Medulla oblongata (tissue), 1 donor: Measurements from ENCODE around the gene NFIA.
A peak's percentile ranks its signal among the peaks of the same experiment; 100 is the strongest.

Source experiments
- DNase-seq: peaks from one replicate; pipeline ENCODE4 v3.0.0-alpha.2; 2015; ENCODE audit errors: extremely low spot score

The NFIA gene

DNA sequence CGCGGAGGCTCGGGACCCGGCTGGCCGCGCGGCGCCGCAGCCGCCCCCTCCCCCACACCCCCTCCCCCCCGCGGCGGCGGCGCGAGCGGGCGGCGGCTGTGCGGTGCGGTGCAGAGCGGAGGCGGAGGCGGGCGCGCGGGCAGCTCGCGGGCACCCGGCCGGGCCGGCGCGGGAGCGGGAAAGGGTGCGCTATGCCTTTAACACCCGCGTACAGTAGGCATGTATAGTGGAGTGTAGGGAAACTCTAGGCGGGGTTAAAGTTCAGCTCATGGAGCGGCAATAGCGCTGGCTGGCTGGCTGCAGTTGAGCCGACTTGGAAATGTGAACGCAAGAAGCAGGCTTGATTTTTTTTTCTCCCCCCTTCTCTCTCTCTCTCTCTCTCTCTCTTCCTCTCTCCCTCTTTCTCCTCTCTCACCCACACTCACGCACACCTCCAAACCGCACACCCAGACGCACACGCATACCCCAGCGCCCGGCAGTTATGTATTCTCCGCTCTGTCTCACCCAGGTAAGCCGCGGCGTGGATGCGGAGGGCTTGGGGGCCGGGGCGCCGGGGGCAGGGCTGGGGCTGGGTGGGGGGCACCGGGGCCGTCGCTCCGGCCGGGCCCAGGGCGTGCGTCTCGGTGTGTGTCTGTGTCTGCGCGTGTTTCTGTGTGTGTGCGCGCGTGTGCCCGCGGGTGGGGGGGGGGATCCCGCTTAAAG lies at the start of gene NFIA:
Gene NFIA (plus strand): TSS at position 251 of the 702 bp plus-strand sequence.
- DNase-seq: peak; percentile 56

DNA sequence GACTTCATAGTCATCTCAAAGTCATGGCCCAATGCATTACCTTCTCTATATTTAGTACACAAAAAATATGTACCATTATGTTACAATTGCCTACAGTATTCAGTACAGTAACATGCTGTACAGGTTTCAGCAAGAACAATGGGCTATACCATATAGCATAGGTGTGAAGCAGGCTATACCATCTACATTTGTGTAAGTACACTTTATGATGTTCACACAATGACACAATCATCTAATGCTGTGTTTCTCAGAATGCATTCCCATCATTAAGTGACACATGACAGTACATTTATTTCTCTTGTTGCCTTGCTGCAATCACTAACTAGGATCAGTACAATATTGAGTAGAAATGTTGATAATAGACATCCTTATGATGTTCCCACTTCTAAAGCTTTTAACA lies 46.5 kb upstream of the NFIA start:
- DNase-seq: no peak

DNA sequence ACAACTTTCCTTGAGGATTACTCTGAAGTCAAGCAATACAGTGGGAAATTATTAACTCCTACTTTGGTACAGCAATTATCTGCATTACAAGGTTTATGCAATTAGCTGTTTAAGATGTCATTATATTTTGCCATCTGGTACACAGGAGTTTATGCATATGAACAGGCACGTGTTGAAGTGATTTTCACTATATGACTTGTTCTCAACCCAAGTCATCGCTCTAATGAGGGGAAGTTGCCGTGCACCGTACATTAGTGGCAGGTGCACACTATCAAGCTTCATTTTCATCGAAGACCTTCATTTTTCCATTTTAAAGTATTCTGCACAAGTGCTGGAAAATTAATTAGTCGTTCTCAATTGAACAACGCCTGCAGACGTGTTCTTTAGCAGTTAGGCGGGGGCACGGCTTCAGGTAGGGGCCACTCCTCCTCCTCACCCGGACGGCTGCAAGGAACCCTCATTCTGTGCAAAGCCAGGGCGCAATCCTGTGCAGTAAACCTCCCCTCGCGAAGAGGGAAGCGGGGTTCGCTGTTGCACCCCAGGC lies 39.8 kb upstream of the NFIA start:
- no peak for DNase-seq

DNA sequence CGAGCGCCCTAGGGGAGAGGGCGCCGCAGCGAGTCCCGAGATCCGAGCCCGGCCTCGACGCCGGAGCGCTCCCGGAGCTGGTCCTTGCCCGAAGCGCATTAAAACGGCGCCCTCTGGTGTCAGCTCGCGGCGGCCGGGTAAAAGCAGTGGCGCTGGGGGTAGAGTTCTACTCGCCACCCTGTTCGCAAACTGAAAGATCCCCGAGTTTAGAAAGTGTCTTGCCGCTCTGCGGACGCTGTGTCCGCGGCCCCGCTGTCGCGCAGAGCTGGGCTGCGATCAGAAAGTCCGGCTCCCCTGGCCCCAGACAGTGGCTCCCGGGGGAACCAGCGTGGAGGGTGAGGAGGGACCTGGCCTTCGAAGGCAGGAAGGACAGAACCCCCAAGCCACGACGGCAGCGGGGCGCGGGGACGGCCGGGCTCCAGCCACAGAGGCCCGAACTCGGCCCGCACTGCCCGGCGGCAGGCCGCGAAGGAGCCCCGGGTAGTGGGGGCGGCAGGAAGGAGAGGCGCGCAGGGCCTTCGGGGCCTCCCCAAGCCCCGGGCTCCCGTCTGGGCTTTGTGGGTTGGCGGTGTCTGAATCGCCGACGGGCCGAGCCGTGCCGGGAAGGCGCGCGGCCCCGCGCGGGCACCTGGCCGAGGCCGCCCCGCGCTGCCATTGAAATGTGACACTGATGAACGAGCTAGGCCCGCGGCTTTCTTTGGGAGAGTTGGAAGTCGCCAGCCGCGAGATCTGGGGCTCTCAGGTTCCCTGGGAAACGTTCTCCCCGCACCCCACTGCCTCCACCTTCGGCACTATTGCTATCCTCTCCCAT lies 39.1 kb upstream of the NFIA start:
- DNase-seq: peak; percentile 84

DNA sequence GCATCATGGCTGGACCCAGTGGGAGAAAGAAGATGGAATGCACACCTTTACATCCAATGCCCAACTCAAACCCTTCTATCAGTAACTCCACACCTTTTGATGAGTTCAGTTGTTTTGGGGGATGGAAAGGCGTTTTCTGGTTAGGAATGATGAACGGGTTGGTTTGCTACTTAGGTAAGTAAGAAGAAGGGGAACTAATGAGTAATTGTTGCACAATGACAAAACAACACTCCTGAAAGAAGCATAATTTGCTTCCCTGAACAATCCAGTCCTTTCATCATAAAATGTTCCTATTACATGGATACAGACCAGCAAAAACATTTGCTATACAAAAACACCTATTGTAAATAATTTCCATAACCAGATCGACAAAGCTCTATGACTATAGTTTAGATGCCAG lies 35.9 kb upstream of the NFIA start:
- no peak for DNase-seq

DNA sequence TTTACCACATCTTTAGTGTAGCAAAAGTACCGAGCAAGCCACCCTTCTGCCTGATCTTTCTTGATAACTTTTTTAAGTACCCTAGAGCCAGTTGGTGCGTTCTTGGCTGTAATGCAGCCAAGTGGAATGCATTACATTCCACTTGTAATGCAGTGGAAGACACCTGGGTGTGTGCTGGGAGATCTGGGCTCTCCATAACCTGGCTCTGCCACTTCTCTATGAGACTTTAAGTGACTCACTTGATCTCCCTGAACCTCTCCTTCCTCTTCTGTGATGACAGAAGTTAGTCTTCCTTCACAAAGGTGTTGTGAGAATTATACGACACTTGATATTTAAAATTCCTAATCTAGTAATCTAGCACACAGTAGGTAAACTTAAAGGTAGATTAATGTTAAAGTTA lies 35.3 kb upstream of the NFIA start:
- DNase-seq: no peak

DNA sequence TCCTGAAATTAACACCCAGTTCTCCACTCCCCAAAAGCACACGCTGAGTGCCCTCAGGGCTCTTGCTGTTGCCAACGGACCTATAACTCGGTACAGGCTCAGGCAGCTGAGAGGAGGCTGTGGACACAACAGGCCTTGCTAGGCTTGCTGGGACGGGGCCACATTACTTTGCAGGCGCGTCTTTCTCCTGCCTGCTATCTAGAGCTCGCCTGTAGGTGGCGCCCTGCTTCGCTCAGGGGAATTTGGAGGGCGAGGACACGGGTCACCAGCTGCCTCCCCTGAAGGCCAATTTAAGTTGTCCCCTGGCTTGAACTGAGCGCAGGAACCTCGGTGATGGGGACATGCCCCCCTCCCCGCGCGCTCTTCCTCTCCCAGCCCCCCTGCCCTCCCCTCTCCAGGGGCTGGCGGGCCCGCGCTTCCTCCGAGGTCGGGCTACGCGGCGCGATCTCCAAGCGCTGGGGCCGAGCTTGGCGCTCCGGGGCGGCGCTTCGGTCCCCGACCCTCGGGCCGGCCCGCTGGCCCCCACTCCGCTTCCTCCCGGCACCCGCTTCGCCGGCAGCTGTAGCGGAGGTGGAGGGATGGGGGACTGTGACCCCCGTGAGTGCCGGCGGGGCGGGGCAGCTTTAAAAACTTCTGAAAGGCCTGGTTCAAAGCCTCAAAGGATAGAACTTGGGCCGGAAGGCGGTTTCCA lies 32.4 kb upstream of the NFIA start:
- DNase-seq: peak; percentile 98

DNA sequence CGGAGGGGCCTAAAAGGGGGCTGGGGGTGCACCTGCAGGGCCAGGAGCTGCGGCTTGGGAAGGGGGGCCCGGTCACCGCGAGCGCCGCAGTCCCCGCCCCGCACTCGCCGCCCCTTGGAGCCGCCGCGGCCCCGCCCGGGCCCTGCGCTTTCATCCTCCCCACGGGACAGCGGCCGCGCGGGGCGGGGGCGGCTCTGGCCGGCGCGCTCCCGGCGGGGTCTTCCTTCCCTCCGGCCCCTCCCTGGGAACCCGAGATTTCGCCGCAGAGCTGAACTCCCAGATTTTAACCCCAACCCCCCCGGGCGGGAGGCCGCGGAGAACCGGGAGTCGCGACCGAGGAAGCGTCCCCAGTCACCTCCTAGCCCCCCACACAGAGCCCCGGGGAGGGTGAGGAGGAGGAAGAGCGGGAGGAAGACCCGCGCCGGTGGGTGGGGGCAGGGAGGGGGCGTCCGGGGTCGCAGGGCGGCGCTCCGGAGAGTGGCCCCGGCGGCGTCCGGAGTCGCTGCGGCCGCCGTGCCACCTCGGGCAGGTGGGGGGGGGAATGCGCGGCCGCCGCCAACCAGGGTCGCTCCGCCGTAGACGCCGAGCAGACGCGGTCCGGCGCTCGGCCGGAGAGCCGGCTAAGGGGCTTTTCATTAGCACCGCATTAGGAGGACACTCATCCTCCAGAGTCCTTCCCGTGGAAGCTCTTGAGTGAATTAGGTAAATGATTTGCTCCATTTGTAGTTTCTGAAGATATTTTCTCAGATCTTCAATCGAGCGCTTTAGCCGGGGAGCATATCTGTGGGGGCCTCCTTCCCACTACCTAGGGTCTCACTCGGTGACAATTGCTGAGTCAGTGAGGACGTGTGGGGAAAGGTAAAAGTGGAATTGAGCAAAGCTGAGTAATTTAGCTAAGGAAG lies 31.6 kb upstream of the NFIA start:
- DNase-seq: peak; percentile 52

DNA sequence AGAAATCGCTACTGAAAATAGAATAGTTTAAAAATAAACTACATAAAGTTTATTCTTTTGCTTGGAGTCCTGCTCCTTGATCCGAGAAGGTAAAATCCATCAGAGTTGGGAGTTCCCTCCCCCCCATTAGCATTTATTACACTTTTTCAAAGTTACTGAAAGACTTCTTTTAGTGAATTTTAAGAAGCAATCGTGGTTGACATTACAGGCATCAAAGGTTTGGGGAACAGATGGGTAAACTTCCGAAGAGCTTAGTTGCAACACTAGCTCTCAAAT lies 31.0 kb upstream of the NFIA start:
- DNase-seq: no peak

DNA sequence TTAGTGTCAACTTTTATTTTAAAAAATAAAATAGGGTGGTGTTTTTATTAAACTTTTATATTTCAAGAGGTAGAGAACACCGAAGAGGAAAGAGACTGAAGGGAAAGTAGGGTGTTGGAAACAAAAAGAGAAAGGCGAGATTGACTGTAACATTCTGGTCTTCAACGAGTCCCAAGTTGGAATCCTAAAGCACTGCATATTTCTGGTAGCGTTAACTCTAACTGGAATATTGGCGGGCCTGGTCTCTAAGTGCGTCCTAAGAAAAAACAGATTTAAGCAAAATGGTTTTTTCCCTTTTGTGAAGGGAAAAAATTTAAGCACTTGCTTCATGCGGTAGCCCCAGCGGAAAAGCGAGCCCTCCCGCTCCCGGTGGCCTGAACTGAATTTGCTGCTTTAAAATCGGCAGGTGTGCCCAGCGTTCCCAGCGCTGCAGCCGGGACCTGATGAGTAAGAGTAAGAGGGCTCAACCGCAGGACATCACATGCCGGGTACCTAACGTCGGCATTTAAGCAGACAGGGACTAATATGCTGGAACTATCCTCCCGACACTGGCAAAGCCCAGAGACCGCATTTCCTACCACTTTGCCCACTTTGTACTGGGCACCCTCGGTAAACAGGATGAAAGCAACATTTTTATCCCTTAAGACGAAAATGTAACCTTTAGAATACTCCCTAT lies 30.5 kb upstream of the NFIA start:
- peak; percentile 39 for DNase-seq

DNA sequence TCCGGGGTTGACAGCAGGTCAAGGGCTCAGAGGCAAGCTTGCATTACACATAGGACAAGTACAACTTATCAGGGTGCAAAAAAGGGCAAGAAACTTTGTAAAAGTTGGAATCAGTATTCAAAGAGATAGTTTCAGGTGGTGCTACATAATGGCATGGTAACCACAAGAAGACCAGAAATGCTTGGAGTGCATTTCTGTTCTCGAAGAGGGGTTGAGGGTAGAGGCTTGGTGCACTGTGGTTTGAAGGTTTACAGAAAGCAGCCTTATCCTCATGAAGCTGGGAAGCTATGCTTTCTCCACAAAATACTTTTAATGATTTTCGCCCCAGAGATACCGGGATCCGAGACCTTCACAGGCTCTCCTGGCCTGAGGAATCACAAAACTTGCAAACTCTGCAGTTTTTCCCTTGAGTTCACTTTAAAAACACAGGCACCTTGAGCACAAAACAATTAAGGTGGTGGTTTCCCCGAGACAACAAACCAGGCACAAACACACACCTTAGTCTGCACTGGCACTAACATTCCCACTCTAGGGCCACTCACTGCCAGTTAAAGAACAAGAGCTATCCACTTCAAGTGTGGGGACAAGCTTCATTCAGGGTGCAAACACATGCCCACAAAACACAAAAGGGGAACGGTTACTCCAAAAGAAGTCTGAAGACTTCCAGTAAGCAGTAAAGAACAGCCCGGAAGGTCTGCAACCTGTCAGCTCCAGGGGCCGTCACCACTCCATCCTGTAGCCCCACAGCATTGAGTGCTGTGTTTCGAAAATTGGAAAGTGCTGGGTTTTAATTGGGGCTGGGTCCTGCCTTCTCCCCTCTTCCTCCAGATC lies 29.8 kb upstream of the NFIA start:
- peak; percentile 34 for DNase-seq

DNA sequence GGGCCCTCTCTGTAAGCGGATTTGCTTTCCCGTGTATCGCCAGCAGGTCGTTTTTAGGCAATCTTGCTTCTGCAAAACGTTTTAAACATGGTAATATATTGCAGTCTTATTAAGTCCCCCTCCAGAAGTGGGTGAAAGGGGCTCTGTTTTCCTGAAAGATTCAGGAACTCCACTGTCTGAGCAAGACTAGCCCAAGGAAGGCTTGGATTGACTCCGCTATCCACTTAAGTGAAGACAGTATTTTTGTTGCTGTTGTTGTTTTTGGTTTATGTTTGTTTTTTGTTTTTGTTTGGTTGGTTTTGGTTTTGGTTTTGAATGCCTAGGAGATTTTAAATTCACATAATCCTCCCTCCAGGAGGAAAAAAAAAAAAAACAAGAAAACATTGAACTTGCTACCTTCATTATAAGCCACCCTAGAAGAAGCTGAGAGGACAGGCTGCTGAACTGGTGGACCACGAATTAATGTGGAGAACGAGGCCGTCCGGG lies 29.1 kb upstream of the NFIA start:
- DNase-seq: peak; percentile 45

DNA sequence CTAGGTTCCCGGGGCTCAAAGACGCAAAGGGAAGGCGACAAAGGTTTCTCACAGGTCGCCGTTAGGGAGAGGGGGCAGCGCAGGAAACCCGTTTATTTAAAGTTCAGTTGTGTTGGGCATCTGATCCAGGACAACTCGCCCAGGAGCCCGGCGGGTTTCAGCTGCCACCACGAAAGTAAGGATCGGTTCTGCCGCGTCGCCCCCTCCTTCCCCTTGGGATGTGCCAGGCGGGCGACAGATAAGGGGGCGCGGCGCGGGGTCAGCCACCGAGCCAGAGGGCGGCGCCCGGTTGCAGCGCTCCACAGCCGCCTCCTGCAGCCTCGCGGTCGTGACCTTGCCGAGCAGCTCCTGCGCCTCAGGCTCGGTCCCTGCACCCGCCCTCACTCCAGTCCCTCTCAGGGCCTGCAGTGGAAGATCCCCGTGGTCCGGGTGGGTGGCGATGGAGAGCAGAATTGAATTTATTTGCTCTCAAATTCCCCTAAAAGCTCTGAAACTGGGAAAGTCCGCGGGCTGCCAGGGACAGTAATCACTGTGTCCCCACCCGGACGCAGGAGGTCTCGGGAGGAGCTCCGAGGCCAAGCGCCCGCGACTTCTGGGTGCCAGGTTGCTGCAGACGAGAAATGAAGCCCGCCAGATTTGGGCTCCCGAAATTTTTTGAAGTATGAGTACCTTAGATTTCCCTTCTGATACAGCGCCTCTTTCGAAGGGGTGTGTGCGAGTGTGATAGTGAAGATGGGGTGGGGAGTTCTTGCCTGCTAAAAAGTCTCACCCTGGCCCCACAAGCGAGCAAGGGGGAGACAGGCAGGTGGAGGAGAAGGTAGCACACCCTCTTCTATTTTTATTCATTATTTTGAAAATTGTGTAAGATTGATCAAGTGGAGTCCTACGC lies 28.4 kb upstream of the NFIA start:
- peak; percentile 51 for DNase-seq

DNA sequence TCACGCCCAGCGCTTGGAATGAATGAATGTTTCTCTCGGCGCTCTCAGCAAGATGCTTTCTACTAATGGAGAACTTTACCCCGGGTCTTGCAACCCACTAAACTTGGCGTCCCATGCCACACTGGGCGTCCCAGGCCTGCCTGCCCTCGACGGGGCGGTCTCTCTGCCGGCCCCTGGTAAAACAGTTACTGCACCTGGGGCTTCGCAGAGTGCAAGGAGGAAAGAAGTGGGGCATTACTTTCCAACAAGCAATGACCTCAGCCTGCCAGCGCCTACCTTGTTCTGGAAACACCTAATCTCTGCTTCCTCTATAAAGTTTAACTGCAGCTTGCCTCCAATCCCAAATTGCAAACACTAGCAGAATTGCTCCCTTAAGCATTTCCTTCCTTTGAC lies 27.8 kb upstream of the NFIA start:
- DNase-seq: no peak

DNA sequence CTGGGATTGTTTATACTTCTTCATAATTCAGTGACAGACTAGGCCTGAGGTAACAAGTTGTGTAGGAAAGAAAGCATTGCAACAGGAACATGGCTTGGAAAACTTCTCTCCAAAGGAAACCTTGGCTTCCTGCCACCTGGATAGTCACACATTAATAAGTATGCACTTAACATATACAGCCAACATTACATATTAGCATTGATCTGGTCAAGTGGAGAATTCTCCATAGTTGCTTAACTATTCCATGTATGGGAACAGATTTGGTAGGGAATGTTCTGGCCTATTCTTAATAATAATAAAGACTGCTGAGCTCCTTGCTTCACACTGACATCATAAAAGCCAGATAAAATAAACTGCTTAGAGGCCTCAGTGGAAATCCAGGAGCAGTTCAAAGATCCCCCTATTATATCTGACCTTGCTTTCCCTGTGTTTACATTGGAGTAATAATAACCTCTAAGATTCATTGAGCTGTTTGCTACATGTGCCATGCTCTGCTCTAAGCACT lies 27.2 kb upstream of the NFIA start:
- DNase-seq: peak; percentile 36

DNA sequence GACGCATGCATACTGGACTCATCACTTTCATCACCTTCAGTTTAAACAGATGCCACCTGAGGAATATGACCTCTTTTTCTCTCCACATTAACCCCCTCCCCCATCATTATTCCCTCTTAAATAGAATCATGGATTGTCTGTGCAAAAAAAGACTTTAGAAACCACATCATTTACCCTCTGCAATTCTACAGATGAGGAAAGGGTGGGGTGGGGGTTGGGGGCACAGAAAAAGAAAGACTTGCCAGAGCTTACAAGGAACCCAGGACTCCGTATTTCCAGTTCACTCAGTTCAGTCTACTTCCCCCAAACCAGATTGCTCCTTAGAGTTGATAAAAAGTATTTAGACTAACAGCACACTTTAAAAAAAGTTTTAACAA lies 26.2 kb upstream of the NFIA start:
- no peak for DNase-seq

DNA sequence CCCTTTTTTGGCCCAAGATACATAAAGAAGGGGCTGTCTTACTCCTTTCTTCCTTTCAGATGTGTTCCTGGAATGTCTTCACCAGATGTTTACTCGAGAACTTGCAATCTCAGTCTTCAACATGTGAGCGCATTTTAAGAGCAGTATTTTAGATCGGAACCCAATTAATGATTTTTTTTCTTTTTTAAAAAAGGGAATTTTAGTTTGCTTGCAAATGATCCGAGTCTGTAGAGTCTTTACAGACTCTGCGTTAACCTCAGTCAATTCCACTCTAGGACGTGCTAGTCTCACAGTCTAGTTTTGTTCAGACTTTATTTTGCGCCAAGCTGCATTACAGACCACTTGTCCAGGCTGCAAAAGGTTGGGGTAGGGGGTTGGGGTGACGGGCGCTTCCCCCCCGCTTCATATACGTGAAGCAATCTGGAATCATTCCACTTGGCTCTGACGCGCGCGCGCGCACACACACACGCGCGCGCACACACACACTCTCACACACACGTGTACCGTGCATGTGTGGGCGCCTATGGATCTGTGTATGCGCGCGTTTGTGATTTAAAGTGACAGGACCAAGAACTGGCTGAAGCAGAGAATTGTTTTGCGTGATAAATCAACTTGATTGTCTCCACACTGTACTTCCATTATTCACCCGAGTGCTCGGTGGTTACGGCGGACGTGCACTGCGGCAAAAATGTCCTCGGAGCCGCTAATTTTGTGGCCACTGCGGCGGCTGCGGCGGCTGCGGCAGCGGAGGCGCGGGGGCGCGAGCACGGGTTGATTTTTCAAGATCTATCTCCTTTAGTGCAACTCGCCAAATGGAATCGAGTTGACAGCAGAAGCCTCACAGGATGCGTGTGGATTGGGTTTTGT lies 25.6 kb upstream of the NFIA start:
- DNase-seq: peak; percentile 77
